ENCODE data around the gene ALDH8A1.

- TF ChIP-seq CTCF (IDR thresholded peaks at IDR 0.05; ENCODE audit: low read depth, low read length, poor library complexity, severe bottlenecking) (no peak), EZH2phosphoT487 (IDR thresholded peaks at IDR 0.05; ENCODE audit: borderline replicate concordance, low read length) (no peak)
Measured at GRCh38 chr6:134921721-134922261, 28.1 kb downstream of the ALDH8A1 start.

All from DOHH2 (cell line).